ENCODE results near the gene AKT3. TPM values are rescaled to one million over a fixed set of nuclear protein-coding genes. Genes with fewer than 3 reads are reported as not detected.

AKT3 gene
- total RNA-seq, 4 donors from 2014 or later: 42.2 to 66.5 (median 60.0) TPM

DNA sequence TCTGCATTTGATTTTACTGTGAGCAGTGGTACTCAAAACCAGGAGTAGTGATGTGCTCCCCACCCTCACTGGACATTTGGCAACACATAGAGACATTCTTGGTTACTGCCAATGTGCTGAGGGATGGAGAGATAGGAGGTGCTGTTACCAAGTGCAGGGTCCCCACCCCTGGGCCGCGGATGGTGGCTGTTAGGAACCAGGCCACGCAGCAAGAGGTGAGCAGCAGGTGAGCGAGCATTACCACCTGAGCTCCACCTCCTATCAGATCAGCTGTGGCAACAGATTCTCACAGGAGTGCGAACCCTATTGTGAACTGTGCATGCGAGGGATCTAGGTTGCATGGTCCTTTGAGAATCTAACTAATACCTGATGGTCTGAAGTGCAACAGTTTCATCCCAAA lies 95.7 kb downstream of the AKT3 start:
- TF ChIP-seq CTCF (IDR thresholded peaks at IDR 0.05; ENCODE audit: low read depth): no peak

DNA sequence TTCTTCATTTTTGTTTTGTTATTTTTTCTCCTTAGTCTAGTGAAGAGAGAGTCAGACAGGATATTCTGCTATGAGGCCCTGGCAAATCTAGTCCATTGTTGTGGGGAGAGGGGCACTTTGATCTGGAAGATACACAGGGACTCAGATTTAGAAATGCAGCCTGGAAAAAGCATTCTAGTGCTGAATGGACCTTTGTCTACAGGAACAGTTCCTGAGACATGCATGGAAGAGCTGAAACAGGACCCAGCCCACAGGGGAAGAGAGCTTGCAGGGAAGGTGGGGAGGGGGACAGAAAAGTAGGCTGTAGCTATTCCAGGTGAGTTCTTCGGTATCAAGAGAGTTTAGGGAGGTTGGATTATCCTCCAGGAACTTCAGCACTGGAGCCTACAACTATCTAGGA lies 98.5 kb downstream of the AKT3 start:
- TF ChIP-seq CTCF (IDR thresholded peaks at IDR 0.05; ENCODE audit: low read depth): no peak

DNA sequence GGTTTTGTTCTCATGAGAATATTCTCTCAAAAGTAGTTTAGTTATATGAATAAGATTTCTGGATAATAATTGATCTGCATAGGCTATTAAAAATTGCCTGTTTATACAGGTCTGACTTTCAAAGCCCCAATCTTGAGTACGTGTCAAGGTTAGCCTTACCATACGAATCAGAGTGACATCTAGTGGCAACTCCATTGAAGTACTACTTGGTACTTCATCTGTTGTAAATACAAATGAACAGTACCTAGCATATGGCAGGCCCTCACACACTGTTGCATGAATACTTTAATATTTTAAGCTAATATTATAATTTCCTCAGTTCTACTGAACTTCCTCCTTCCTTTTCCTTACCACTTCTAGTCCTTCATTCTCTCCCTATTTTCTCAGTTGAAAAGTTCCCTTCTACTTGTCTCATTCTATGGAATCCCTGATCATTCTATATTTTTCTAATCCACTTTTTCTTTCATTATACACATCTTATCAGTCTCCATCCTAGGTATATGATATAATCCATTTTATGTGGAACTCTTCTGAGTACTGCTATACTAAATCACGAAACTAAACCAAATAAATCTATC lies 101.2 kb downstream of the AKT3 start:
- no peak for TF ChIP-seq CTCF (IDR thresholded peaks at IDR 0.05; ENCODE audit: low read depth)

- no peak for TF ChIP-seq CTCF (IDR thresholded peaks at IDR 0.05; ENCODE audit: low read depth)
Measured at GRCh38 chr1:243748227-243748626, 101.8 kb downstream of the AKT3 start.

GRCh38 chr1:243746751-243747150 lies 103.3 kb downstream of the AKT3 start:
- no peak for TF ChIP-seq CTCF (IDR thresholded peaks at IDR 0.05; ENCODE audit: low read depth)

GRCh38 chr1:243745356-243745755 lies 104.7 kb downstream of the AKT3 start:
- no peak for TF ChIP-seq CTCF (IDR thresholded peaks at IDR 0.05; ENCODE audit: low read depth)

DNA sequence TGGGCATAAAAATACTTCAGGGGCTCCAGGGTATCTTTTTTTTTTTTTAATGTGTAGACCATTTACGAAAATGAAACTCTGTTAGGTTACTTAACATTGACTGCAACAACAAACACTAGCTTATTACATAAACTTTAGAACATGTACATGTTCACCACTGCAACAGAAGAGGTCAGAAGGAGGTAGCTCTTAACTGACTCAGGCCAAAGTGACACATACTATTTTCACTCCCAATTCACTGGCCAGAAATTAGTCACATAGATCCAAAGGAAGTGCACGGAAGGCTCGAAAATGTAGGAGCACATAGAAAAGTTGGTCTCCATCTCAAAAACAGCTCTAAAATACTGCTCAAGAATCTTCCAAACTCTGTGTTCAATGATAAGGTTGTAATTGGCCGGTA lies 107.2 kb downstream of the AKT3 start:
- no peak for TF ChIP-seq CTCF (IDR thresholded peaks at IDR 0.05; ENCODE audit: low read depth)
